Activated CD4-positive, alpha-beta T cell treated with anti-CD3 and anti-CD28 coated beads, Interleukin-2, amount 50 U/mL, for 4 hours (primary cell): ENCODE data around the gene RAB1B.

Experiments
- DNase-seq, 2 experiments: peaks; one replicate each; pipeline ENCODE4 v3.0.0-alpha.2; 2020

Gene RAB1B

GRCh38 chr11:66285250-66285947 lies 17.0 kb downstream of the RAB1B start:
- DNase-seq: no peak

- no peak for DNase-seq
These were observed 18.3 kb downstream of the RAB1B start for GRCh38 chr11:66286699-66287098.

GRCh38 chr11:66287211-66287888 lies 18.9 kb downstream of the RAB1B start:
- no peak for DNase-seq

GRCh38 chr11:66287889-66288670 lies 19.6 kb downstream of the RAB1B start:
- no peak for DNase-seq

GRCh38 chr11:66288671-66289547 lies 20.5 kb downstream of the RAB1B start, which contains the start of gene YIF1A:
TSS of gene YIF1A (minus strand) at chr11:66289143. CDS start at chr11:66288985, 158 bp downstream.
- peak; percentile 97 to 98 for DNase-seq

- peak; percentile 72 to 76 for DNase-seq
These were observed 21.3 kb downstream of the RAB1B start for GRCh38 chr11:66289548-66290329.

GRCh38 chr11:66290330-66290621 lies 21.8 kb downstream of the RAB1B start:
- no peak for DNase-seq

GRCh38 chr11:66291303-66291705 lies 22.9 kb downstream of the RAB1B start:
- DNase-seq: no peak

GRCh38 chr11:66291706-66292542 lies 23.5 kb downstream of the RAB1B start, which contains the start of gene TMEM151A:
TSS of gene TMEM151A (plus strand) at chr11:66291894. CDS start at chr11:66292014, 120 bp downstream.
- peak in 1 of 2 experiments; percentile 13 for DNase-seq

- DNase-seq: no peak
These were observed 24.3 kb downstream of the RAB1B start for GRCh38 chr11:66292543-66293332.

GRCh38 chr11:66293352-66293751 lies 24.9 kb downstream of the RAB1B start:
- DNase-seq: no peak

- DNase-seq: no peak
These were observed 25.6 kb downstream of the RAB1B start for GRCh38 chr11:66293777-66294625.

GRCh38 chr11:66294626-66295620 lies 26.5 kb downstream of the RAB1B start:
- DNase-seq: no peak

- DNase-seq: no peak
These were observed 29.2 kb downstream of the RAB1B start for GRCh38 chr11:66297610-66298009.

- no peak for DNase-seq
These were observed 30.7 kb downstream of the RAB1B start for GRCh38 chr11:66299186-66299585.

- no peak for DNase-seq
These were observed 34.2 kb downstream of the RAB1B start for GRCh38 chr11:66302656-66303055.

GRCh38 chr11:66309475-66309874 lies 41.0 kb downstream of the RAB1B start:
- no peak for DNase-seq

- DNase-seq: no peak
These were observed 41.9 kb downstream of the RAB1B start for GRCh38 chr11:66310324-66310723.
